Lung (tissue), 12 donors: ENCODE measurements around the gene WDR19. TPM values are rescaled to one million over a fixed set of nuclear protein-coding genes. Genes with fewer than 3 reads are reported as not detected.

ENCODE experiments used
- ATAC-seq: fragments of 200-7000 bp; cut with Tn5 transposase; one replicate; pipeline ENCODE4 v1.9.1; 2020; ENCODE audit warnings: moderate number of reproducible peaks; ENCODE audit not compliant: insufficient read depth, low FRiP score
- DNase-seq, 3 donors: peaks; one replicate each; pipeline ENCODE4 v3.0.0-alpha.2; 2013 to 2017
- H3K27ac ChIP-seq, 2 donors: one replicate each; pipeline ENCODE4 v1.5.1; 2013; ENCODE audit warnings: mild to moderate bottlenecking in 2 of 2, moderate library complexity in 2 of 2, control low read depth in 1 of 2, inconsistent platforms in 1 of 2, low read depth in 1 of 2, low read length in 1 of 2
- H3K27me3 ChIP-seq, 3 donors: one replicate each; pipeline ENCODE4 v1.5.1; 2013; ENCODE audit warnings: low read length in 2 of 3; ENCODE audit not compliant: control insufficient read depth in 3 of 3, insufficient read depth in 3 of 3
- H3K36me3 ChIP-seq, 4 donors: one replicate each; pipeline ENCODE4 v1.5.1; 2013; ENCODE audit warnings: low read length in 4 of 4, mild to moderate bottlenecking in 1 of 4, moderate library complexity in 1 of 4; ENCODE audit not compliant: control insufficient read depth in 4 of 4, insufficient read depth in 4 of 4
- H3K4me1 ChIP-seq, 5 donors: one replicate each; pipeline ENCODE4 v1.5.1; 2013; ENCODE audit warnings: low read length in 5 of 5, mild to moderate bottlenecking in 2 of 5, moderate library complexity in 1 of 5; ENCODE audit not compliant: control insufficient read depth in 5 of 5, insufficient read depth in 5 of 5
- H3K4me3 ChIP-seq: one replicate; pipeline ENCODE4 v1.5.1; 2013; ENCODE audit warnings: mild to moderate bottlenecking, control low read depth, moderate library complexity
- H3K9ac ChIP-seq, 2 donors: one replicate each; pipeline ENCODE4 v1.5.1; 2013; ENCODE audit warnings: low read length in 2 of 2, control low read depth in 1 of 2; ENCODE audit not compliant: insufficient read depth in 1 of 2
- H3K9me3 ChIP-seq, 4 donors: one replicate each; pipeline ENCODE4 v1.5.1; 2013; ENCODE audit warnings: low read length in 3 of 4, mild to moderate bottlenecking in 1 of 4, moderate library complexity in 1 of 4; ENCODE audit not compliant: control insufficient read depth in 4 of 4, insufficient read depth in 3 of 4
- CTCF ChIP-seq: IDR thresholded peaks from 2 replicates; pipeline ENCODE4 v1.5.1; 2012; ENCODE audit warnings: mild to moderate bottlenecking; ENCODE audit errors: control extremely low read depth, extremely low read depth
- WGBS, 2 donors: extraction: QIAGEN DNeasy Blood & Tissue Kit; methylation state at CpG; one replicate each; pipeline ENCODE4 v1.1.7; 2013; 5-methylcytosine and 5-hydroxymethylcytosine counted together
- polyA plus RNA-seq, 2 donors: library from polyadenylated mRNA; stranded (reverse); fragments of 200-250 nt; gene quantifications; one replicate each; pipeline ENCODE4 v1.2.1, GENCODE V29; 2013
- total RNA-seq, 2 donors: library from RNA; depleted of rRNA in 1 of 2; stranded (reverse); fragments of >200 nt in 1 of 2; gene quantifications; one replicate each; pipeline ENCODE4 v1.2.1, GENCODE V29; 2014 to 2021
- donor health status: control.
- donor health status: control.
- donor health status: Bipolar disorder and iron deficiency.
- donor health status: healthy.
- donor health status: DM: yes; HTN: yes; CAD: no.

The WDR19 gene
- total and polyA plus RNA-seq, 4 donors, result 14.4 to 75.4 (median 40.5) TPM

- H3K4me1 ChIP-seq, result peaks cover 0 to 3% (median 0%) of the 10 kb centered on the region in 5 donors
- H3K9ac ChIP-seq, result no peak overlapping the region
- no peak overlapping the region for H3K4me3 ChIP-seq
- H3K36me3 ChIP-seq, result peaks cover 0 to 30% (median 16%) of the 10 kb centered on the region in 4 donors
- 81 to 98% methylated on average over 2 of the region's 2 CpGs for WGBS, 2 donors
- no peak for TF ChIP-seq CTCF
- no peak for ATAC-seq
- H3K27ac ChIP-seq, result no peak overlapping the region
- H3K27me3 ChIP-seq, result no peaks in the 10 kb centered on the region
- no peak for DNase-seq
- H3K9me3 ChIP-seq, result no peaks in the 10 kb centered on the region
Observed at GRCh38 chr4:39324446-39324845, 142.1 kb downstream of the WDR19 start.

- Histone ChIP-seq H3K9me3 (no peaks in the 10 kb centered on the region), H3K4me3 (no peak overlapping the region), H3K27me3 (no peaks in the 10 kb centered on the region), H3K36me3 (peaks cover 0 to 25% (median 14%) of the 10 kb centered on the region in 4 donors), H3K27ac (no peak overlapping the region), H3K4me1 (peaks cover 0 to 3% (median 0%) of the 10 kb centered on the region in 5 donors), H3K9ac (no peak overlapping the region)
- DNase-seq, result no peak
- no peak for TF ChIP-seq CTCF
- ATAC-seq, result no peak
- 97 to 99% methylated on average over 4 of the region's 4 CpGs for WGBS, 2 donors
Observed at GRCh38 chr4:39324897-39325613, 142.7 kb downstream of the WDR19 start.

GRCh38 chr4:39326468-39326977 is 144.2 kb downstream of the WDR19 start:
- H3K4me1 ChIP-seq, result peaks cover 0 to 3% (median 0%) of the 10 kb centered on the region in 5 donors
- H3K9ac ChIP-seq, result no peak overlapping the region
- no peak overlapping the region for H3K27ac ChIP-seq
- H3K27me3 ChIP-seq, result no peaks in the 10 kb centered on the region
- WGBS, 2 donors, result 97 to 99% methylated on average over 2 of the region's 2 CpGs
- ATAC-seq, result no peak
- DNase-seq, result no peak
- H3K4me3 ChIP-seq, result no peak overlapping the region
- no peaks in the 10 kb centered on the region for H3K9me3 ChIP-seq
- peaks cover 0 to 18% (median 11%) of the 10 kb centered on the region in 4 donors for H3K36me3 ChIP-seq
- TF ChIP-seq CTCF, result no peak
